GM12878 (cell line): ENCODE measurements around the gene PLAAT3. TPM values are rescaled to one million over a fixed set of nuclear protein-coding genes. Genes with fewer than 3 reads are reported as not detected.

Experiments used
- ATAC-seq: fragments of 200-7000 bp; cut with Tn5 transposase; 3 replicates; pipeline ENCODE4 v1.9.1; 2020; ENCODE audit warnings: mild to moderate bottlenecking, moderate library complexity
- BruUV-seq: library from RNA; stranded (reverse); fragments of 400-500 nt; replicated peaks from 2 replicates; lab custom pipeline; 2021; lab: Mats Ljungman, UMichigan
- CTCF ChIA-PET: fragments of 300-600 bp; sonication (Branson Sonifier 250); formaldehyde crosslinking; extraction: SDS; loops from one replicate; lab custom pipeline; 2021; ENCODE audit warnings: inconsistent platforms; lab: Yijun Ruan, JAX
- POLR2A ChIA-PET: fragments of 350-600 bp; formaldehyde crosslinking; extraction: SDS; loops from one replicate; lab custom pipeline; 2021; ENCODE audit warnings: inconsistent platforms; lab: Charles Lee
- RAD21 ChIA-PET: fragments of 300-600 bp; sonication (Branson Sonifier 250); formaldehyde crosslinking; loops from one replicate; lab custom pipeline; 2023; ENCODE audit warnings: antibody characterized with exemption; ENCODE audit not compliant: unreplicated experiment; lab: Charles Lee
- SMC1A ChIA-PET: fragments of 300-600 bp; sonication (Branson Sonifier 250); formaldehyde crosslinking; loops from one replicate; lab custom pipeline; 2023; ENCODE audit not compliant: unreplicated experiment, uncharacterized antibody; lab: Charles Lee
- DNase-seq: peaks from one replicate; pipeline ENCODE4 v3.0.0-alpha.2; 2011; ENCODE audit warnings: low read depth, low spot score
- FAIRE-seq: peaks from 3 replicates; lab custom pipeline; 2011; peaks lifted over from hg19 to GRCh38; lab: Jason Lieb, UNC
- H2AFZ ChIP-seq: 2 replicates; pipeline ENCODE4 v1.6.0; 2011; ENCODE audit warnings: low read depth, low read length, control low read depth; ENCODE audit not compliant: control insufficient read depth
- H3K27ac ChIP-seq: 2 replicates; pipeline ENCODE4 v1.5.1; 2011; ENCODE audit warnings: control low read depth; ENCODE audit not compliant: control insufficient read depth, insufficient read depth
- H3K27me3 ChIP-seq, 2 experiments: replicated peaks in 1 of 2; 2 replicates each; pipeline versions ENCODE4 v1.6.0 to v1.6.1; 2011; ENCODE audit warnings: low read length in 1 of 2; ENCODE audit not compliant: control insufficient read depth in 2 of 2, insufficient read depth in 2 of 2
- H3K36me3 ChIP-seq, 2 experiments: 2 replicates each; pipeline ENCODE4 v1.5.1; 2011; ENCODE audit warnings: low read length in 1 of 2; ENCODE audit not compliant: control insufficient read depth in 2 of 2, insufficient read depth in 2 of 2
- H3K4me1 ChIP-seq: 2 replicates; pipeline ENCODE4 v1.6.1; 2011; ENCODE audit warnings: mild to moderate bottlenecking, low read length, moderate library complexity, mixed read lengths; ENCODE audit not compliant: control insufficient read depth, insufficient read depth
- H3K4me2 ChIP-seq: 2 replicates; pipeline ENCODE4 v1.6.0; 2011; ENCODE audit warnings: control low read depth; ENCODE audit not compliant: control insufficient read depth, insufficient read depth
- H3K4me3 ChIP-seq: fragments of 200-600 bp; sonication (generic); 2 replicates; pipeline ENCODE4 v1.5.1; 2016
- H3K79me2 ChIP-seq: 2 replicates; pipeline ENCODE4 v1.6.0; 2011; ENCODE audit warnings: low read length; ENCODE audit not compliant: control insufficient read depth, insufficient read depth
- H3K9ac ChIP-seq: 2 replicates; pipeline ENCODE4 v1.8.0; 2011; ENCODE audit warnings: low read length, control low read depth, mixed read lengths; ENCODE audit not compliant: control insufficient read depth, insufficient read depth
- H3K9me3 ChIP-seq: replicated peaks from 3 replicates; pipeline ENCODE4 v1.5.1; 2011; ENCODE audit warnings: mild to moderate bottlenecking, low read length; ENCODE audit not compliant: control insufficient read depth, insufficient read depth
- H4K20me1 ChIP-seq: 2 replicates; pipeline ENCODE4 v1.6.0; 2011; ENCODE audit not compliant: control insufficient read depth, insufficient read depth
- CBX3 ChIP-seq: fragments of 200-600 bp; sonication (generic); IDR thresholded peaks from 2 replicates; pipeline ENCODE4 v1.6.1; 2016; ENCODE audit warnings: low read depth, borderline replicate concordance
- MXI1 ChIP-seq: fragments of 150-350 bp; IDR thresholded peaks from 2 replicates; pipeline ENCODE4 v1.6.1; 2011; ENCODE audit warnings: low read depth, mild to moderate bottlenecking, inconsistent platforms, low read length, improper control_type of control experiment
- SIX5 ChIP-seq: IDR thresholded peaks from 2 replicates; pipeline ENCODE4 v1.6.1; 2011; ENCODE audit warnings: mild to moderate bottlenecking, low read depth, low read length, moderate library complexity; ENCODE audit not compliant: severe bottlenecking
- whole genome bisulfite sequencing: methylation state at CpG from one replicate; pipeline ENCODE4 v1.1.6; 2016; ENCODE audit warnings: low lambda C conversion rate; ENCODE audit not compliant: insufficient replicate concordance, insufficient coverage; ENCODE audit errors: missing lambda C conversion rate; 5-methylcytosine and 5-hydroxymethylcytosine counted together
- in situ Hi-C: fragments of 300-500 bp; cut with MboI; formaldehyde crosslinking; loops from 9 replicates; pipeline ENCODE4 v1.14.3; 2018; ENCODE audit warnings: mixed read lengths
- intact Hi-C: fragments of 100-400 bp; cut with micrococcal nuclease; formaldehyde crosslinking; loops from one replicate; pipeline ENCODE4 v1.14.2; 2022; ENCODE audit not compliant: unreplicated experiment
- polyA plus RNA-seq, 11 experiments: library from polyadenylated mRNA; depleted of rRNA in 4 of 11; unstranded in 6 of 11; stranded (reverse) in 5 of 11; fragments of >200 nt; fragmentation: Nextera tagmentation in 4 of 11; fragmentation: Illumina TruSeq in 1 of 11; extraction: Ambion mirVana in 4 of 11; extraction: Trizol in 1 of 11; gene quantifications; 1 replicate in 1 of 11; 2 replicates in 10 of 11; pipeline versions ENCODE4 v1.2.1 to v1.2.3, GENCODE V29; 2011 to 2016; ENCODE audit warnings: inconsistent platforms in 2 of 11, missing spikeins in 2 of 11, low read depth in 1 of 11
- total RNA-seq, 4 experiments: library from RNA; depleted of rRNA in 3 of 4; stranded (reverse); fragments of >200 nt in 3 of 4; fragmentation: Illumina TruSeq in 1 of 4; extraction: Trizol in 1 of 4; gene quantifications; 2 replicates each; pipeline versions ENCODE4 v1.2.1 to v1.2.3, GENCODE V29; 2013 to 2021
- TF ChIP-seq, protein P1 (sequence below): fragments of 450-650 bp; IDR thresholded peaks from 2 replicates; pipeline ENCODE4 v1.6.1; 2016; ENCODE audit warnings: mild to moderate bottlenecking, moderate library complexity, borderline replicate concordance

The PLAAT3 gene
- total and polyA plus RNA-seq, 10 of the 15 experiments (the other 5 are each of a cell fraction or from before 2014, with no cell fraction given): 4.8 to 37.0 (median 14.8) TPM

DNA sequence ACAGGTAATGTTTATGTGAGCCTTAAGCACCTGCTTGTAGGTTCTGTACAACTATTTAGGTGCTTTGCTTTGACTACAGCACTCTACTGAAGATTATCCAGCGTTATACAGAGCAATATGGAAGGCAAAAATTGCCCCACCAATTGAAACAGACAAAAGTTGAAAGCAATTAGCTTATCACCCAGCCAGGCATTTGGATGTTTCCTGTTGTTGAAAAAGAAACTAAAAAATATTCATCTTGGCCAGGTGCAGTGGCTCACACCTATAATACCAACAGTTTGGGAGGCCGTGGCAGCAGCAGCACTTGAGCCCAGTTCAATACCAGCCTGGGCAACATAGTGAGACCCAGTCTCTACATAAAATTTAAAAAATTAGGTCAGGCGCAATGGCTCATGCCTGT, 38.4 kb upstream of the PLAAT3 start:
- no peak overlapping the region for H3K9ac ChIP-seq
- POLR2A ChIA-PET: interaction anchor here (0.7 kb wide), 1 partner anchor 9 kb away, joined by 3 read pairs; no protein-coding TSS in a partner anchor
- RAD21 ChIA-PET: no interaction called here
- SMC1A ChIA-PET: interaction anchor here (0.6 to 1.5 kb wide), 3 partner anchors 9 to 172 kb away, joined by 3 to 4 read pairs (median 4); no protein-coding TSS in a partner anchor
- no peak overlapping the region for H3K27ac ChIP-seq
- H3K27me3 ChIP-seq: no peaks in the 10 kb centered on the region
- no peaks in the 10 kb centered on the region for H3K4me1 ChIP-seq
- CTCF ChIA-PET: interaction anchor here (1.0 to 1.5 kb wide), 3 partner anchors 9 to 86 kb away, joined by 3 to 5 read pairs (median 4); no protein-coding TSS in a partner anchor
- peaks cover 0 to 3% of the 10 kb centered on the region in 2 experiments for H3K36me3 ChIP-seq
- intact Hi-C loops (no loop called here), in situ Hi-C loops (no loop called here)
- no peak overlapping the region for H3K4me3 ChIP-seq
- no peak overlapping the region for H2AFZ ChIP-seq
- H3K9me3 ChIP-seq: no peaks in the 10 kb centered on the region
- FAIRE-seq (no peak), DNase-seq (no peak), ATAC-seq (no peak)
- no peaks in the 10 kb centered on the region for H3K79me2 ChIP-seq
- BruUV-seq: no TSS peak
- 79% methylated on average over 3 of the region's 3 CpGs for WGBS
- no peak overlapping the region for H3K4me2 ChIP-seq
- no peaks in the 10 kb centered on the region for H4K20me1 ChIP-seq
- TF ChIP-seq MXI1 (no peak), SIX5 (no peak), CBX3 (no peak)
- TF ChIP-seq, protein P1, sequence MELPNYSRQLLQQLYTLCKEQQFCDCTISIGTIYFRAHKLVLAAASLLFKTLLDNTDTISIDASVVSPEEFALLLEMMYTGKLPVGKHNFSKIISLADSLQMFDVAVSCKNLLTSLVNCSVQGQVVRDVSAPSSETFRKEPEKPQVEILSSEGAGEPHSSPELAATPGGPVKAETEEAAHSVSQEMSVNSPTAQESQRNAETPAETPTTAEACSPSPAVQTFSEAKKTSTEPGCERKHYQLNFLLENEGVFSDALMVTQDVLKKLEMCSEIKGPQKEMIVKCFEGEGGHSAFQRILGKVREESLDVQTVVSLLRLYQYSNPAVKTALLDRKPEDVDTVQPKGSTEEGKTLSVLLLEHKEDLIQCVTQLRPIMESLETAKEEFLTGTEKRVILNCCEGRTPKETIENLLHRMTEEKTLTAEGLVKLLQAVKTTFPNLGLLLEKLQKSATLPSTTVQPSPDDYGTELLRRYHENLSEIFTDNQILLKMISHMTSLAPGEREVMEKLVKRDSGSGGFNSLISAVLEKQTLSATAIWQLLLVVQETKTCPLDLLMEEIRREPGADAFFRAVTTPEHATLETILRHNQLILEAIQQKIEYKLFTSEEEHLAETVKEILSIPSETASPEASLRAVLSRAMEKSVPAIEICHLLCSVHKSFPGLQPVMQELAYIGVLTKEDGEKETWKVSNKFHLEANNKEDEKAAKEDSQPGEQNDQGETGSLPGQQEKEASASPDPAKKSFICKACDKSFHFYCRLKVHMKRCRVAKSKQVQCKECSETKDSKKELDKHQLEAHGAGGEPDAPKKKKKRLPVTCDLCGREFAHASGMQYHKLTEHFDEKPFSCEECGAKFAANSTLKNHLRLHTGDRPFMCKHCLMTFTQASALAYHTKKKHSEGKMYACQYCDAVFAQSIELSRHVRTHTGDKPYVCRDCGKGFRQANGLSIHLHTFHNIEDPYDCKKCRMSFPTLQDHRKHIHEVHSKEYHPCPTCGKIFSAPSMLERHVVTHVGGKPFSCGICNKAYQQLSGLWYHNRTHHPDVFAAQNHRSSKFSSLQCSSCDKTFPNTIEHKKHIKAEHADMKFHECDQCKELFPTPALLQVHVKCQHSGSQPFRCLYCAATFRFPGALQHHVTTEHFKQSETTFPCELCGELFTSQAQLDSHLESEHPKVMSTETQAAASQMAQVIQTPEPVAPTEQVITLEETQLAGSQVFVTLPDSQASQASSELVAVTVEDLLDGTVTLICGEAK: no peak
